GM23338 (cell line): ENCODE measurements around the gene MPP2. TPM values are rescaled to one million over a fixed set of nuclear protein-coding genes. Genes with fewer than 3 reads are reported as not detected.

Experiments used
- CREB1 ChIP-seq: fragments of 250-450 bp; sonication (Bioruptor Pico); IDR thresholded peaks from 2 replicates; pipeline ENCODE4 v1.5.0; 2020; ENCODE audit warnings: low read depth, mild to moderate bottlenecking, moderate library complexity
- EZH2 ChIP-seq: fragments of 200-600 bp; sonication (generic); IDR thresholded peaks from one replicate; pipeline ENCODE4 v1.8.0; 2017; ENCODE audit warnings: antibody characterized with exemption, mild to moderate bottlenecking, low read depth; ENCODE audit not compliant: unreplicated experiment
- EZH2phosphoT487 ChIP-seq: fragments of 200-600 bp; sonication (generic); IDR thresholded peaks from one replicate; pipeline ENCODE4 v1.8.1; 2018; ENCODE audit warnings: antibody characterized with exemption; ENCODE audit not compliant: unreplicated experiment
- JUNB ChIP-seq: IDR thresholded peaks from one replicate; pipeline ENCODE4 v1.6.1; 2016; ENCODE audit warnings: antibody characterized with exemption; ENCODE audit not compliant: unreplicated experiment
- NANOG ChIP-seq: IDR thresholded peaks from 2 replicates; pipeline ENCODE4 v1.6.1; 2016; ENCODE audit warnings: antibody characterized with exemption, borderline replicate concordance
- ZNF114 ChIP-seq: fragments of 250-450 bp; sonication (Bioruptor Pico); IDR thresholded peaks from 2 replicates; pipeline ENCODE4 v1.5.0; 2020; ENCODE audit warnings: mild to moderate bottlenecking, moderate library complexity
- polyA plus RNA-seq: library from polyadenylated mRNA; unstranded; fragments of >200 nt; fragmentation: Nextera tagmentation; extraction: Ambion mirVana; gene quantifications from 2 replicates; pipeline ENCODE4 v1.2.1, GENCODE V29; 2016
- total RNA-seq: library from RNA; depleted of rRNA; stranded (reverse); fragments of >200 nt; shearing (Covaris generic); gene quantifications from 2 replicates; pipeline ENCODE4 v1.2.3, GENCODE V29; 2014
- TF ChIP-seq, protein P1 (sequence below): fragments of 250-450 bp; sonication (Bioruptor Pico); IDR thresholded peaks from 2 replicates; pipeline ENCODE4 v1.5.0; 2020; ENCODE audit warnings: mild to moderate bottlenecking, moderate library complexity
- TF ChIP-seq, protein P2 (sequence below): IDR thresholded peaks from 2 replicates; pipeline ENCODE4 v1.6.1; 2016; ENCODE audit warnings: antibody characterized with exemption
- TF ChIP-seq, protein P3 (sequence below), 2 experiments: fragments of 200-600 bp in 1 of 2; sonication (generic) in 1 of 2; conservative IDR thresholded peaks; 2 replicates each; pipeline versions ENCODE4 v1.5.1 to v1.6.1; 2016 to 2017; ENCODE audit warnings: antibody characterized with exemption in 2 of 2, low read depth in 2 of 2, mild to moderate bottlenecking in 2 of 2, moderate library complexity in 1 of 2

MPP2 gene
- total and polyA plus RNA-seq, 2 experiments from 2014 or later: 7.8 to 20.7 TPM

DNA sequence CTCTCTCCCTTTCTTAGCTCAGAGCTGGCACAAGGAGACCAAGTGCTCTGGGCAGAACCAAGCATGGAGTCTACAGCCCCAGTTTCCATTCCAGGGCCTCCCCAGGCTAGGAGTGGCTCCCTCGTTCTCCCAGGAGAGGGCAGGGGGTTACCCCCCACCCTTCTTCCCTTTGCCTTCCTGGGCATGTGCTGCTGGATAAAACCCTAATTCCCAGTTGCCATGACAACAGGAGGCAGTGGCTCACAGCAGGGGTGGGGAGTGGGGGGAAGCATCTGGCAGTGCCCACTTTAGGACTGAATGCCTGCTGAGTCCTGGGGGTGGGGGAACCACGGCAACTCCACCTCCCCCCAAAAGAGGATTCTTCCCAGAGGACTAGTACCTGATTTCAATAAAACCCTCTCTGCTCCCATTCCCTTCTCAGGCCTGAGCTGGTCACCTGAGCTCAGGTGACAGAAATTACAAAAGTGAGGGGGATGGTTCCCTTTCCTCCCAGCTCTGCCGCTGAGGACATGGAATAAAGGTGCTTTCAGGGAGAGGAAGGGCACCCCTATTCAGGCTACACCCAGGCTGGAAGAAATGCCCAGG is 1.8 kb downstream of the MPP2 start (continued):
- TF ChIP-seq, protein P1, sequence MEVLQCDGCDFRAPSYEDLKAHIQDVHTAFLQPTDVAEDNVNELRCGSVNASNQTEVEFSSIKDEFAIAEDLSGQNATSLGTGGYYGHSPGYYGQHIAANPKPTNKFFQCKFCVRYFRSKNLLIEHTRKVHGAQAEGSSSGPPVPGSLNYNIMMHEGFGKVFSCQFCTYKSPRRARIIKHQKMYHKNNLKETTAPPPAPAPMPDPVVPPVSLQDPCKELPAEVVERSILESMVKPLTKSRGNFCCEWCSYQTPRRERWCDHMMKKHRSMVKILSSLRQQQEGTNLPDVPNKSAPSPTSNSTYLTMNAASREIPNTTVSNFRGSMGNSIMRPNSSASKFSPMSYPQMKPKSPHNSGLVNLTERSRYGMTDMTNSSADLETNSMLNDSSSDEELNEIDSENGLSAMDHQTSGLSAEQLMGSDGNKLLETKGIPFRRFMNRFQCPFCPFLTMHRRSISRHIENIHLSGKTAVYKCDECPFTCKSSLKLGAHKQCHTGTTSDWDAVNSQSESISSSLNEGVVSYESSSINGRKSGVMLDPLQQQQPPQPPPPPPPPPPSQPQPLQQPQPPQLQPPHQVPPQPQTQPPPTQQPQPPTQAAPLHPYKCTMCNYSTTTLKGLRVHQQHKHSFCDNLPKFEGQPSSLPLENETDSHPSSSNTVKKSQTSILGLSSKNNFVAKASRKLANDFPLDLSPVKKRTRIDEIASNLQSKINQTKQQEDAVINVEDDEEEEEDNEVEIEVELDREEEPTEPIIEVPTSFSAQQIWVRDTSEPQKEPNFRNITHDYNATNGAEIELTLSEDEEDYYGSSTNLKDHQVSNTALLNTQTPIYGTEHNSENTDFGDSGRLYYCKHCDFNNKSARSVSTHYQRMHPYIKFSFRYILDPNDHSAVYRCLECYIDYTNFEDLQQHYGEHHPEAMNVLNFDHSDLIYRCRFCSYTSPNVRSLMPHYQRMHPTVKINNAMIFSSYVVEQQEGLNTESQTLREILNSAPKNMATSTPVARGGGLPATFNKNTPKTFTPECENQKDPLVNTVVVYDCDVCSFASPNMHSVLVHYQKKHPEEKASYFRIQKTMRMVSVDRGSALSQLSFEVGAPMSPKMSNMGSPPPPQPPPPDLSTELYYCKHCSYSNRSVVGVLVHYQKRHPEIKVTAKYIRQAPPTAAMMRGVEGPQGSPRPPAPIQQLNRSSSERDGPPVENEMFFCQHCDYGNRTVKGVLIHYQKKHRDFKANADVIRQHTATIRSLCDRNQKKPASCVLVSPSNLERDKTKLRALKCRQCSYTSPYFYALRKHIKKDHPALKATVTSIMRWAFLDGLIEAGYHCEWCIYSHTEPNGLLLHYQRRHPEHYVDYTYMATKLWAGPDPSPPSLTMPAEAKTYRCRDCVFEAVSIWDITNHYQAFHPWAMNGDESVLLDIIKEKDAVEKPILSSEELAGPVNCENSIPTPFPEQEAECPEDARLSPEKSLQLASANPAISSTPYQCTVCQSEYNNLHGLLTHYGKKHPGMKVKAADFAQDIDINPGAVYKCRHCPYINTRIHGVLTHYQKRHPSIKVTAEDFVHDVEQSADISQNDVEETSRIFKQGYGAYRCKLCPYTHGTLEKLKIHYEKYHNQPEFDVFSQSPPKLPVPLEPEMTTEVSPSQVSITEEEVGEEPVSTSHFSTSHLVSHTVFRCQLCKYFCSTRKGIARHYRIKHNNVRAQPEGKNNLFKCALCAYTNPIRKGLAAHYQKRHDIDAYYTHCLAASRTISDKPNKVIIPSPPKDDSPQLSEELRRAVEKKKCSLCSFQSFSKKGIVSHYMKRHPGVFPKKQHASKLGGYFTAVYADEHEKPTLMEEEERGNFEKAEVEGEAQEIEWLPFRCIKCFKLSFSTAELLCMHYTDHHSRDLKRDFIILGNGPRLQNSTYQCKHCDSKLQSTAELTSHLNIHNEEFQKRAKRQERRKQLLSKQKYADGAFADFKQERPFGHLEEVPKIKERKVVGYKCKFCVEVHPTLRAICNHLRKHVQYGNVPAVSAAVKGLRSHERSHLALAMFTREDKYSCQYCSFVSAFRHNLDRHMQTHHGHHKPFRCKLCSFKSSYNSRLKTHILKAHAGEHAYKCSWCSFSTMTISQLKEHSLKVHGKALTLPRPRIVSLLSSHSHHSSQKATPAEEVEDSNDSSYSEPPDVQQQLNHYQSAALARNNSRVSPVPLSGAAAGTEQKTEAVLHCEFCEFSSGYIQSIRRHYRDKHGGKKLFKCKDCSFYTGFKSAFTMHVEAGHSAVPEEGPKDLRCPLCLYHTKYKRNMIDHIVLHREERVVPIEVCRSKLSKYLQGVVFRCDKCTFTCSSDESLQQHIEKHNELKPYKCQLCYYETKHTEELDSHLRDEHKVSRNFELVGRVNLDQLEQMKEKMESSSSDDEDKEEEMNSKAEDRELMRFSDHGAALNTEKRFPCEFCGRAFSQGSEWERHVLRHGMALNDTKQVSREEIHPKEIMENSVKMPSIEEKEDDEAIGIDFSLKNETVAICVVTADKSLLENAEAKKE (CRISPR knock-in tag): no peak
- TF ChIP-seq EZH2 (no peak), EZH2phosphoT487 (no peak), ZNF114 (CRISPR knock-in tag) (no peak), JUNB (no peak), NANOG (no peak), CREB1 (no peak)
- TF ChIP-seq, protein P2, sequence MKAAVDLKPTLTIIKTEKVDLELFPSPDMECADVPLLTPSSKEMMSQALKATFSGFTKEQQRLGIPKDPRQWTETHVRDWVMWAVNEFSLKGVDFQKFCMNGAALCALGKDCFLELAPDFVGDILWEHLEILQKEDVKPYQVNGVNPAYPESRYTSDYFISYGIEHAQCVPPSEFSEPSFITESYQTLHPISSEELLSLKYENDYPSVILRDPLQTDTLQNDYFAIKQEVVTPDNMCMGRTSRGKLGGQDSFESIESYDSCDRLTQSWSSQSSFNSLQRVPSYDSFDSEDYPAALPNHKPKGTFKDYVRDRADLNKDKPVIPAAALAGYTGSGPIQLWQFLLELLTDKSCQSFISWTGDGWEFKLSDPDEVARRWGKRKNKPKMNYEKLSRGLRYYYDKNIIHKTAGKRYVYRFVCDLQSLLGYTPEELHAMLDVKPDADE: no peak
- TF ChIP-seq, protein P3, sequence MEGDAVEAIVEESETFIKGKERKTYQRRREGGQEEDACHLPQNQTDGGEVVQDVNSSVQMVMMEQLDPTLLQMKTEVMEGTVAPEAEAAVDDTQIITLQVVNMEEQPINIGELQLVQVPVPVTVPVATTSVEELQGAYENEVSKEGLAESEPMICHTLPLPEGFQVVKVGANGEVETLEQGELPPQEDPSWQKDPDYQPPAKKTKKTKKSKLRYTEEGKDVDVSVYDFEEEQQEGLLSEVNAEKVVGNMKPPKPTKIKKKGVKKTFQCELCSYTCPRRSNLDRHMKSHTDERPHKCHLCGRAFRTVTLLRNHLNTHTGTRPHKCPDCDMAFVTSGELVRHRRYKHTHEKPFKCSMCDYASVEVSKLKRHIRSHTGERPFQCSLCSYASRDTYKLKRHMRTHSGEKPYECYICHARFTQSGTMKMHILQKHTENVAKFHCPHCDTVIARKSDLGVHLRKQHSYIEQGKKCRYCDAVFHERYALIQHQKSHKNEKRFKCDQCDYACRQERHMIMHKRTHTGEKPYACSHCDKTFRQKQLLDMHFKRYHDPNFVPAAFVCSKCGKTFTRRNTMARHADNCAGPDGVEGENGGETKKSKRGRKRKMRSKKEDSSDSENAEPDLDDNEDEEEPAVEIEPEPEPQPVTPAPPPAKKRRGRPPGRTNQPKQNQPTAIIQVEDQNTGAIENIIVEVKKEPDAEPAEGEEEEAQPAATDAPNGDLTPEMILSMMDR (conservative IDR thresholded peaks at IDR 0.05; ENCODE audit: low read depth in 2 of 2): no peak
